Measurements from ENCODE around the gene P2RX7.

Gene P2RX7

DNA sequence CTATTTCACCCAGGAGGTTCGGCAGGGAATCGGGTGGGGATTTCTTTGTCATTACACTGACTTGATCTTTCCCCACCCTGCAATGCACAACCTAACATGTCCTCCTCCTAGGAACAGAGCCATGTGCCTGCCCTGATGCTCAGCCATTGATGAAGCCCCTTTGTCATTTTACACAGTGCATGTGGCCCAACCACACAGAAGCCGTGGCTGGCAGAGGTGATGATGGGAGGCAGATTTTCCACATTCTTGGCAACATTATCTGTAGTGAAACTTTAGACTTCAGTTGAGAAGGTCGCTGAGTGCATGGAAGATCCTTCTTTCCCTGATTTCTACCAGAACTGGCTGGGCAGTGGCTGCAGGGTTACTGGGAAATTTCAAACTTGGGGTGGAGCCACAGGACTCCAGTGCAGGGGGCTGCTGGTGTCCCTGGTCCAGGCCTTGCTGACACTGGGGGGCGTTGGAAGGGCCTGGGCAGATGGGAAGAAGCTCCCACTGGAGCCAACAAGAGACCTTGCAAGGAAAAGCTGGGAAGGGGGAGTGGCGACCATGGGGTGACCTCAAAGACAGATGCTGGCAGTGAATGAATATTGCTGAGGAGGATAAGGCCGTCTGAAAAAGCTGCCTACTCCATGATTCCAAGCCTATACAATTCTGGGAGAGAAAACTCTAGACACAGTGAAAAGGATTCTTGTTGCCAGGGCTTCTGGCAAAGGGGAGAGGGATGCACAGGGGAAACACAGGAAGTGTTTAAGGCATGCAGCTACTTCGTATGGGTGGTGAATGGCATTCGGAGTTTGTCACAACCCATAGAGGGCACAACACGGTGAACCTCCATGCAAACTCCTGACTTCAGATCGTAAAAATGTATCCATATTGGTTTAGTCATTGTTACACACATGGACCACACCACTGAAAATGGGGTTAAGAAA is 41.8 kb upstream of the P2RX7 start:
- TF ChIP-seq, protein P1, sequence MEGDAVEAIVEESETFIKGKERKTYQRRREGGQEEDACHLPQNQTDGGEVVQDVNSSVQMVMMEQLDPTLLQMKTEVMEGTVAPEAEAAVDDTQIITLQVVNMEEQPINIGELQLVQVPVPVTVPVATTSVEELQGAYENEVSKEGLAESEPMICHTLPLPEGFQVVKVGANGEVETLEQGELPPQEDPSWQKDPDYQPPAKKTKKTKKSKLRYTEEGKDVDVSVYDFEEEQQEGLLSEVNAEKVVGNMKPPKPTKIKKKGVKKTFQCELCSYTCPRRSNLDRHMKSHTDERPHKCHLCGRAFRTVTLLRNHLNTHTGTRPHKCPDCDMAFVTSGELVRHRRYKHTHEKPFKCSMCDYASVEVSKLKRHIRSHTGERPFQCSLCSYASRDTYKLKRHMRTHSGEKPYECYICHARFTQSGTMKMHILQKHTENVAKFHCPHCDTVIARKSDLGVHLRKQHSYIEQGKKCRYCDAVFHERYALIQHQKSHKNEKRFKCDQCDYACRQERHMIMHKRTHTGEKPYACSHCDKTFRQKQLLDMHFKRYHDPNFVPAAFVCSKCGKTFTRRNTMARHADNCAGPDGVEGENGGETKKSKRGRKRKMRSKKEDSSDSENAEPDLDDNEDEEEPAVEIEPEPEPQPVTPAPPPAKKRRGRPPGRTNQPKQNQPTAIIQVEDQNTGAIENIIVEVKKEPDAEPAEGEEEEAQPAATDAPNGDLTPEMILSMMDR (IDR thresholded peaks at IDR 0.05; ENCODE audit: insufficient read depth, low read length, poor library complexity, severe bottlenecking) = no peak
- TF ChIP-seq EZH2phosphoT487 (conservative IDR thresholded peaks at IDR 0.05; ENCODE audit: low read length) = no peak
- Histone ChIP-seq H3K4me2 (ENCODE audit: low read depth, low read length, poor library complexity, severe bottlenecking) (no peak overlapping the region), H3K27me3 (ENCODE audit: low read length) (no peaks in the 10 kb centered on the region), H3K79me2 (ENCODE audit: insufficient read depth, low read length) (no peaks in the 10 kb centered on the region), H2AFZ (ENCODE audit: low read depth, low read length, severe bottlenecking) (no peak overlapping the region), H3K36me3 (ENCODE audit: low read length) (no peaks in the 10 kb centered on the region), H3F3A (ENCODE audit: insufficient read depth) (no peaks in the 10 kb centered on the region), H3K4me3 (ENCODE audit: insufficient read depth, low read length, poor library complexity, severe bottlenecking) (no peak overlapping the region), H3K9me3 (ENCODE audit: insufficient read depth, low read length) (no peaks in the 10 kb centered on the region), H3K27ac (ENCODE audit: low read depth, low read length) (no peak overlapping the region), H3K9me2 (replicated peaks; ENCODE audit: insufficient read depth, low read length) (no peaks in the 10 kb centered on the region), H3K9ac (ENCODE audit: low read length) (no peak overlapping the region), H4K20me1 (ENCODE audit: low read depth, low read length) (no peaks in the 10 kb centered on the region)

DNA sequence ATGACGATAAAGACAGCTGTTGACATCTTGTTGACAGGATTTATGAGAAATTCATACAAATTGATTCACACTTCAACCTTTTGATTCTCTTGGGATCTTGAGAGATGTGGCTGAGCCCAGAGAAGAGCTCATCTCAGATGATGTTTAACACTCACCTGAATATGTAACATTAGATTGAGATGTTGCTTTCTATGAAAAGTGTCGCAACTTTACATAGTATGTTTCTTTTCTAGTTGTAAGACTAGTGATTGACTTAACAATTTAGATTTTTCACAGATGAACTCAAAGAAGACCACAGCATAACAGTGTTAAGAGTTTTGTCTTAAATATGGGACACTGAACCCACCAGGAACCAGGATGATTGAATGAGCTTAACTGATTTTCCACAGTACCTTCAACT is 40.6 kb upstream of the P2RX7 start:
- no peak overlapping the region for H3K27ac ChIP-seq (ENCODE audit: low read depth, low read length)
- no peaks in the 10 kb centered on the region for H3K36me3 ChIP-seq (ENCODE audit: low read length)
- H3K4me3 ChIP-seq (ENCODE audit: insufficient read depth, low read length, poor library complexity, severe bottlenecking) = no peak overlapping the region
- no peaks in the 10 kb centered on the region for H3F3A ChIP-seq (ENCODE audit: insufficient read depth)
- H3K9me2 ChIP-seq (replicated peaks; ENCODE audit: insufficient read depth, low read length) = no peaks in the 10 kb centered on the region
- TF ChIP-seq EZH2phosphoT487 (conservative IDR thresholded peaks at IDR 0.05; ENCODE audit: low read length) = no peak
- TF ChIP-seq, protein P1 (IDR thresholded peaks at IDR 0.05; ENCODE audit: insufficient read depth, low read length, poor library complexity, severe bottlenecking) = no peak
- H4K20me1 ChIP-seq (ENCODE audit: low read depth, low read length) = no peaks in the 10 kb centered on the region
- no peak overlapping the region for H3K9ac ChIP-seq (ENCODE audit: low read length)
- no peak overlapping the region for H3K4me2 ChIP-seq (ENCODE audit: low read depth, low read length, poor library complexity, severe bottlenecking)
- no peaks in the 10 kb centered on the region for H3K27me3 ChIP-seq (ENCODE audit: low read length)
- no peaks in the 10 kb centered on the region for H3K79me2 ChIP-seq (ENCODE audit: insufficient read depth, low read length)
- no peaks in the 10 kb centered on the region for H3K9me3 ChIP-seq (ENCODE audit: insufficient read depth, low read length)
- no peak overlapping the region for H2AFZ ChIP-seq (ENCODE audit: low read depth, low read length, severe bottlenecking)

DNA sequence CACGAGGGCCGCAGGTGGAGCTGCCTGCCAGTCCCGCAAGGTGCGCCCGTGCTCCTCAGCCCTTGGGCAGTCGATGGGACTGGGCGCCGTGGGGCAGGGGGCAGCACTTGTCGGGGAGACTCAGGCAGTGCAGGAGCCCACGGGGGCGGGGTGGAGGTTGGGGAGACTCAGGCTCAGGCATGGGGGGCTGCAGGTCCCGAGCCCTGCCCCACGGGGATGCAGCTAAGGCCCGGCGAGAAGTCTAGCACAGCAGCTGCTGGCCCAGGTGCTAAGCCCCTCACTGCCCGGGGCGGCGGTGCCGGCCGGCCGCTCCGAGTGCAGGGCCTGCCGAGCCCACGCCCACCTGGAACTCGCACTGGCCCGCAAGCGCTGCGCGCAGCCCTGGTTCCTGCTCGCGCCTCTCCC is 39.2 kb upstream of the P2RX7 start:
- H4K20me1 ChIP-seq (ENCODE audit: low read depth, low read length) = no peaks in the 10 kb centered on the region
- no peaks in the 10 kb centered on the region for H3K27me3 ChIP-seq (ENCODE audit: low read length)
- no peaks in the 10 kb centered on the region for H3K9me3 ChIP-seq (ENCODE audit: insufficient read depth, low read length)
- H3F3A ChIP-seq (ENCODE audit: insufficient read depth) = no peaks in the 10 kb centered on the region
- no peaks in the 10 kb centered on the region for H3K9me2 ChIP-seq (replicated peaks; ENCODE audit: insufficient read depth, low read length)
- TF ChIP-seq, protein P1 (IDR thresholded peaks at IDR 0.05; ENCODE audit: insufficient read depth, low read length, poor library complexity, severe bottlenecking) = no peak
- TF ChIP-seq EZH2phosphoT487 (conservative IDR thresholded peaks at IDR 0.05; ENCODE audit: low read length) = no peak
- no peak overlapping the region for H2AFZ ChIP-seq (ENCODE audit: low read depth, low read length, severe bottlenecking)
- H3K36me3 ChIP-seq (ENCODE audit: low read length) = no peaks in the 10 kb centered on the region
- no peak overlapping the region for H3K9ac ChIP-seq (ENCODE audit: low read length)
- no peak overlapping the region for H3K4me2 ChIP-seq (ENCODE audit: low read depth, low read length, poor library complexity, severe bottlenecking)
- H3K27ac ChIP-seq (ENCODE audit: low read depth, low read length) = no peak overlapping the region
- no peaks in the 10 kb centered on the region for H3K79me2 ChIP-seq (ENCODE audit: insufficient read depth, low read length)
- H3K4me3 ChIP-seq (ENCODE audit: insufficient read depth, low read length, poor library complexity, severe bottlenecking) = no peak overlapping the region
